Stimulated activated CD8-positive, alpha-beta memory T cell treated with anti-CD3 and anti-CD28 coated beads, Interleukin-15, amount 100 ng/mL, for 48 hours (primary cell): ENCODE data around the gene ERI2.
"Not testable (repeated sequence)": the region's sequence is repeated elsewhere in the genome, so short reads cannot be mapped to it uniquely, and the experiment has no call there.

Source experiments
- DNase-seq, 2 donors: peaks; one replicate each; pipeline ENCODE4 v3.0.0-alpha.2; 2020; ENCODE audit warnings: low read depth in 2 of 2

The ERI2 gene

DNA sequence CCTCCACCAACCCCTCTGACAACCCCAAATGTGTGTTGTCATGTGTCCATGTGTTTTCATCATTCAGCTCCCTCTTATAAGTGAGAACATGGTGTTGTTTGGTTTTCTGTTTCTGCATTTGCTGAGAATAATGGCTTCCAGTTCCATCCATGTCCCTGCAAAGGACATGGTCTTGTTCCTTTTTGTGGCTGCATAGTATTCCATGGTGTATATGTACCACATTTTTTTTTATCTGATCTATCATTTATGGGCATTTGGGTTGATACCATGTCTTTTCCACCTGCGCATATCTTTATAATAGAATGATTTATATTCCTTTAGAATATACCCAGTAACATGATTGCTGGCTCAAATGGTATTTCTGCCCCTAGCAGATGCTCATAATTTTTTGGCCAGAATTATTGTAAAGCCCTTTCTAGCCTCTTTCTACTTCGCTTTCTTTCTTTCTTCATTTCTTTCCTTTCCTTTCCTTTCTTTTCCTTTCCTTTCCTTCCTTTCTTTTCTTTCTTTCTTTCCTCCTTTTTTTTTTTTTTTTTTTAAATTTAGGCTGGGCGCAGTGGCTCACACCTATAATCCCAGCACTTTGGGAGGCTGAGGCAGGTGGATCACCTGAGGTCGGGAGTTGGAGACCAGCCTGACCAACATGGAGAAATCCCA is 12.8 kb upstream of the ERI2 start:
- no peak for DNase-seq

DNA sequence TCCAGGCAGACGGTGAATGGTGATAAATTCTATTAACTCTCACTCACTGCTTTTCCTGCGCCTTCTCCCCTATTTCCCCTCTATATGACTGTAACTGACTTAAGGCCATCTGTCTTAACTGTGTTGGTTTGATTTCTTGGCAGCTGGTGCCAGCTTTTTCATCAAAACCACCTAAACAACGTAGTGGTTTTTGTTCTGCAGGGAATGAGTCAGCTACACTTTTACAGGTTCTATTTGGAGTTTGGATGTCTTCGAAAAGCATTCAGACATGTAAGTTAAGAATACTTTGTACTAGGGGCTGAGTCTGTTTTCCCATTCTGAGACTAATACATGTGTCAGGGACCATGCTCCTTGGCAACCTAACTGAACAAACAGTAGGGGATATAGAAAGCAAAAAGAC is 8.5 kb upstream of the ERI2 start:
- no peak for DNase-seq

DNA sequence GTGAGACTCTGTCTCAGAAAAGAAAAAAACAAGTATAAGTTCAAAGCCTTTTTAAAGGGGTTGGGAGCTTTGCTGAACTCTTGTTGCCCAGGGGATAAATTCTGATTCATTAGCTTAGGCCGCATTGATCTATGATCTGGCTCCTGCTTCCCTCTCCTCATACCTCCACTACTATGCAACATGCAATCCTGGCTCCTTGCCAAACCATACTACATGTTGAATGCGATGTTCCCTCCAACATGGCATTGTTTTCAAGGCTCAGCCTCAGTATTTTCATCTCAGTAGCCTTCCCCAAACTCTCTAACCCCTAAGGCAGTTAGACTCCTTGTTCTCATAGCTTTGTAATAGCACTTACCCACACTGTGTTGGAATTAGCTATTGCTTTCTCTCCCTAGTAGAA is 6.2 kb upstream of the ERI2 start:
- no peak for DNase-seq

DNA sequence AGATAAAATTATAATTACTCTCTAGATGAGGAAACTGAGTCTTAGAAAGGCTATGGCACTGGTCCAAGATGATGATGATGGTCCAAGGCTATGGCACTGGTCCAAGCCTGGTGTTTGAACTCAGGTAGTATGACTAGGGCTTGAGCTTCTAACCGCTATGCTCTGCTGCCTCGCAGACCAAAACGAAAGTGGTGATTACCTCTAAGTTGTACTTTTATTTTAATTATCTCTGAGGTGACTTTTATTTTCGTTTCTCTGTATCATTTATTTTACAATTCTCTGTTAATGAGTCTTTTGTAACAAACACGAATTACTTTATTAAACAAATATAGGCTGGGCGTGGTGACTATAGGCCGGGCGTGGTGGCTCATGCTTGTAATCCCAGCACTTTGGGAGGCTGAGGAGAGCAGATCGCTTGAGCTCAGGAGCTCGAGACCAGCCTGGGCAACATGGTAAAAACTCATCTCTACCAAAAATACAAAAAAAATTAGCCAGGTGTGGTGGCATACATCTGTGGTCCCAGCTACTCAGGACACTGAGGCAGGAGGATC is 5.7 kb upstream of the ERI2 start:
- no peak for DNase-seq

DNA sequence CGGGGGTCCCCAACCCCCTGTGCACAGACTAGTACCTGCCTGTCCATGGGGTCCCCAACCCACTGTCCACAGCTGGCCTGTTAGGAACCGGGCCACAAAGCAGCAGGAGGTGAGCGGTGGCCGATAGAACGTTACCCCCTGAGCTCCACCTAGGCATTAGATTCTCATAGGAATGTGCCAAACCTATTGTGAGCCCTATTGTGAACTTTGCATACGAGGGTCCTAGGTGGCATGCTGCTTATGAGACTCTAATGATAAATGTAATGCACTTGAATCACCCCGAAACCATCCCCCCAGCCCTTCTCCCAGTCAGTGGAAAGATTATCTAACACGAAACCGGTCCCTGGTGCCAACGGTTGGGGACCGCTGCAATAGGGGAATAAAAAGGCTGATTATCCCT is 1.6 kb upstream of the ERI2 start:
- no peak for DNase-seq

DNA sequence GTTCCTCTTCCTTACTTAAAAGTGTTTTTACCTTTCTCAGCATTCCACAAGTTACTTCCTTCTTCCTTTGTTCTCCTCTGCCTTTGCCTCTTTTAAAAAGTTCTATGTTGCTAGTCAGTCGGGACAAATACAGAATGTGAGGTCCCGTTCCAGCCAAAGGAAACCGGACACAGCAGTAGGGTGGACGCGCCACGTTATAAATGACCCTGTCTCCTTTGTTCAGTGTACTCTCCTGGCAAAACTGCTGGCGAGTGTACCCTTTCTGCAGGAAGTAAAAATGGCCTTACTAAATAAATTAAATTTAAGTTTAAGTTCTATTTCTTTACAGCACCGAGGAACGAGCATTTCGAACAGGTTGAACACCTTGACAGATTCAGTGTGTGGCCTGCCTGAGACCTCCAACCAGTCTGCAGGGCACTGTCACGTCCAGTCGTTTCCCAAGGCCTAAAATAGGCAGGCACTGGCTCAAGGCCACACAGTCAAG is 546 bp downstream of the ERI2 start:
- DNase-seq = not testable (repeated sequence)

DNA sequence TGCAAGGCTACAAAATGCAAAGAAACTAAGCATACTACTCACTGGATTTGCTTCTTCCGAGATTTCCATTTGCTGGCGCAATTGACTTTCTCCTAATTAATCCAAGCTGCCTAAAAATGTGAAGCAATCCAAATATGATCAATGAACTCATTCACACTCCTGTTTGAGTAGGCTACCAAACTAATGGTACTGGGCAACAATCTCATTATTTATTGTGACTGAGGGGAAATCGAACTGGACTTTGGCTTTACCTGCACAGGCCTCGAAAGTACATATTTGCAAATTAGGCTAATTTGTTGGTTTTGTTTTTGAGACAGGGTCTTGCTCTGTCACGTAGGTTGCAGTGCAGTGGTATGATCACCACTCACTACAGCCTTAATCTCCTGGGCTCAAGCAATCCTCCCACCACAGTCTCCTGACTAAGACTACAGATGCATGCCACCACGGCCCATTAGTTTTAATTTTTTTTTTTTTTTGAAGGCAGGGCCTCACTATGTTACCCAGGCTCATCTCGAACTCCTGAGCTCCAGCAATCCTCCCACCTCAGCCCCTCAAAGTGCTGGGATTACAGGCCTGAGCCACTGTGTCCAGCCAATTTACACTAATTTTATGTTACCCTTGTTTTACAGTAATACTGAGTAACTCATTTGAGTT is 2.6 kb downstream of the ERI2 start:
- DNase-seq = no peak

DNA sequence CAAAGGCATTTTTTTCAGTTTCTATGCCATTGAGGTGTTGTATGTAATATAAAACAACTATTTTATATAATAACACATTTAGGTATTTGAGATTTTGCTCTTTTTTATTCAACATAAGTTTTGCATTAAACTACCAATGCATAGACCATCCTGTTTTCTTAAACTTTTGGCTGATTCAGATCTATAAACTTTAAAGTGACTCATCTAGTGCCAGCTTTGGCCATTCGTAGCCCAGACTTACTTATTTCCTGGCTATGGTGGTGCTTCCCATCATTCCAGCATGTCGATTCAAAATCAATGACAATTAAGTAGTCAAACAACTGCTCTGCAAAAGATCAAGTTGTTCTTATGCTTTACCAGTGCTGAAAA is 3.1 kb downstream of the ERI2 start:
- no peak for DNase-seq

DNA sequence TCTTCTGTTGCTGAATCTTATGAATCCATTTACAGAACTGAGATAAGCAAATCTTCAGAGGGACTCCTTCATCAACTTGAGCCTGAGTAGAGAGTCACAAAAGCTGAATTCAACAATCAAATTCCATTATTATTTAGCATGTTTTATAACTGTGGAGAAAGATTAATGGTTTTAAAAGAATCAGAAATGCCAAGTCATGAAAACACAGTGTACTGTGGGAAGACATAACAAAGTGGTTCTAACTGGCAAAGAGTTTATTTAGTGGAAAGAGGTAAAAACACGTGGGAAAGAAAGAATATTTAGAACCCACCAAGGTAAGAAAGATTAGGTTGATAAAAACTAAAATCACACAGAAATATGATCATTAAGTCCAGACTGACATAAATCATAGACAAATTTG is 5.0 kb downstream of the ERI2 start:
- DNase-seq = no peak

DNA sequence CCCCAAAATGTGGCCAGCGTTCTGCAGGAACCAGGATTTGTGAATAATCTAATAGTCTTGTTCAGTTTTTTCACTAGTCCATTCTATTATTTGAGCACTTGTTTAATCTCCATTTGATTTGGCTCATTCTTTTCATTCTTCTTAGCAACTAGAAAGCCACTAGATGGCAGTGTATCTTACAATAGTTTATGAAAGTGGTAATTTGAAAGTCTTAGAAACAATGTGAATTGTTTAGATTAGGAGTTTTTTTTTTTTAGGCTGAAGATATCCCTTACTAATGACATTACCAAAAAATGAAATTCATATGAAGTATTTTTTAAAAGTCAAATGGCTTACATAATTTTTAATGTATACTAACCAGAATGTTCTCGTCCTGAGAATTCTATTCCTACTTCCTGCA is 6.7 kb downstream of the ERI2 start:
- no peak for DNase-seq

DNA sequence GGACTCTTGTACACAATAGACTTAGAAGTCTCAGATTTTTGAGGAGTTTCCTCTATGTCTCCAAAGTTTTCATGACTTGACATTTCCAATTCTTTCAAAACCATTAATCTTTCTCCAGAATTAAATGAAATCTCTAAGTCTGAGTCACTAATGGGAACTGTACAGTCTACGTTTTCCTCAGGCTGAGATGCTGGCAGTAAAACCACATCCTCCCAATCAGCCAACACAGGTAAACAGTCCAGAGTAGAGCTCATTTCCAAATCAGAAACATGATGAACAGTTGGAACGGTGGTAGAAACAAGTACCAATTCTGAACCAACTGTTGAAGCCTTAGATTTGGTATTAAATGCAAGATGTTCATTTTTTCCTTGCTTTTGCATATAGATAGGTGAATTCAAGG is 7.9 kb downstream of the ERI2 start:
- DNase-seq = no peak

DNA sequence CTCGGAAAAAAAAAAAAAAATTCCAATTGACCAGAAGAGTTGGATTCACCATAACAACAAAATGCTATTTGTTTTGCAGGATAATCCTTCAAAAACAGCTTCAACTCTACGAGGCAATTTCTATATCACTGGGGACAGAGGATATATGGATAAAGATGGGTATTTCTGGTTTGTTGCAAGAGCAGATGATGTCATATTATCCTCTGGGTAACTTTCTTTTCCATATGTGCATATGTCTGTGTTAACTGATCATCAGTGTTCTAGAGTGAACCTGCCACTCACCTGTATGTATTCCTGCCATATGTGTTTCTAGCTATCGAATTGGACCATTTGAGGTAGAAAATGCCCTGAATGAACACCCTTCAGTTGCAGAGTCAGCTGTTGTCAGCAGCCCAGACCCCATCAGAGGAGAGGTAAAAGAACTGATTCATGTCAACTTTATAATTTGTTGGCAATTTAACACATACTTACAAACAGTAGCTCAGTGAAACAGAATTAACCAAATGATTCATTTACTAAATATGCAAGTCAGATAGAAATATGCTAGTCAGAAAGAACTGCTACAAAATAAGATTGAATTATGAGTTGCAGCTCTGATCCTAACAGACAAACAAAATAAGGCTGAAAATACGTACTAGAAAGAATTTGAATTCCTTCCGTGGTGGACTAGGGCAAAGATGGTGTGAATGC is 14.2 kb downstream of the ERI2 start:
- no peak for DNase-seq

DNA sequence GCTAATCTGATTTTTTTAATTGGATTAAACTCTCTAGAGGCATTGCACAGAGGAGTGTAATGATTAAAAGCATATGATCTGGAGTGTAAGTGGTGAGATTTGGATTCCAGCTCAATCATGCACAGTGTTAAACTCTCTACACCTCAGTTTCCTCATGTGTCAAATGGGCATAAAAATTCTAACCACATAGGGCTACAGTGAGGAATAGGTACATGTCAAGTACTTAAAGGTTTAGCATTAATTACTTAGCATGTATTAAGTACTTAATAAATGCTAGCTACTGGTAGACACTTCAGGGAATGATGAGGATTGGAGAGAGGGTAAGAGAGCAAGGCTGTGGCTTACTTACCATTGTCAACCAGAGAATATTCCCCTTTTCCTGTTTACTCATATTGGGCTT is 17.1 kb downstream of the ERI2 start:
- no peak for DNase-seq

DNA sequence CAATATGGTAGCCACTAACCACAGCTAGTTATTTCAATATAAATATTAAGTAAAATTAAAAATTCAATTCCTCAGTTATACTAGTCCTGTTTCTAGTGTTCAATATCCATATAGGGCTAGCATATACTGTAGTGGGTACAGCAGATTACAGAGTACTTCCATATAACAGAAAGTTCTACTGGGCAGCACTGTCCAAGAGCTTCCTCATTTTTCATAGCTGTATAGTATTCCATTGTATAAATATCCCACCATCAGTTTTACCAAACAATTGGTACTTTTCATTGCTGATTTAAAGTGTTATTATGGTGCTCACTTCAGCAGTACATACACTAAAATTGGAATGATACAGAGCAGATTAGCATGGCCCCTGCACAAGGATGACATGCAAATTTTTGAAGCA is 22.1 kb downstream of the ERI2 start:
- DNase-seq = no peak

DNA sequence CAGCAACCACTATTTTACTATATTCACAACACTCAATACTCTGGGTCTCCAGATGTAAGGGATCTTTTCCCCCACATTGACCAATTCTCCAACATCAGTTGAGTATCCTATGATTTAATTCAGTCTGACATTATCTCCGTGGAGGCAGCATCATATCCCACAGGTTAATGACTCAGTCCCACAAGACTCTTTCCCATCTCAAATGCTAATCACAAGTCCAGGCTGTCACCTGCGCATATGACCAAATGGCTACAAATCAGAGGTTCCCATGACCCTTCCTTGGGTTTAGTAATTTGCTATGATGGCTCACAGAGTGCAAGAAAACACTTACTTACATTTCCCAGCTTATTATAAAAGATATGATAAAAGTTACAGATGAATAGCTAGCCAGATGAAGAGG is 23.8 kb downstream of the ERI2 start:
- DNase-seq = no peak

DNA sequence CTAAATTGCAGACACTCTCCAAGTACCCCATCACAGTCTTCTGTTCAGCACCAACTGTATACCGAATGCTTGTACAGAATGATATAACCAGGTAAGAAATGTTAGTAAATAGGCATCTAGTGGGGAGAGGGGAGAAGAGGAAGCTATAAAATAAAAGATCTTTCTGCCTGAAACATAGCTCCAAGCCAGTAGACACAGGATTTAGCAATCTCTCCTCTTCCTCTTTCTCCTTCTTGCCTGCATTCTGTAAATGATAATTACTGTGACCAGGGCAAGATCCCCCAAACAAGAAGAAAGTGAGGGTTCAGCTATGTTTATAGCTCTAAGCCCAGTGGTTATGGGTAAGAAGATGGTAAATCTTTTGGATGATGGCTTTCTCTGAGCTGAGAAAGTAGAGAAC is 24.6 kb downstream of the ERI2 start:
- DNase-seq = no peak

DNA sequence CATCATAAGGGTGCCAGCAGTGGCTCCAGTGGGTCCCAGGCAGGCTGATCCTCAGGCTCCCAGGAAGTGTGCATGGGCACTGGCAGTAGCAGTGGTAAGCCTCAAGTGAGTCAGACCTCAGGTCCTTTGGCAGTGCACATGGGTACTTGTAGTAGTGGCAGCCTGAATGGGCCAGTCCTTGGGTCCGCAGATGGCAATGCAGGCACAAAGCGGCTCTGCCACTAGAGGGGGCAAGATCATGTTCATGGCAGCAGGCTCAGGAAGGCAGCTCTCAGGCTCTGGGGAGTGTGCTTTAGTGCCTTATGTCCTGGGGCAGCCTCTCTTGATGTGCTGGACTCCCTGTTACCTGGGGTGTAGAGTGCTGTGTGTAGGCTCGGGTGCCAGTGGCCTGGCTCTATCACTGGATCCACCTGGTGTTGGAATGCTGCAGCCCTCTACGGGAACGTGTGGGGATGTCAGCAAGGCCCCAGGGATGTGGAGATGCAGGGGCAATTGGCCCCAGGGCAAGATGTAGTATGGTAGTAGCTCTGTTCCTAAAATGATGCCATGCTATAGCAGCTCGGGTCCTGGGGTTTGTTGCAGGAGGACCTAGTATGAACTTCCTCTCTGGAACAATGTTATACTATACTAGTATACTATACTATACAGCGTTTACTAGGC is 31.4 kb downstream of the ERI2 start:
- peak; percentile 26 to 40 for DNase-seq

DNA sequence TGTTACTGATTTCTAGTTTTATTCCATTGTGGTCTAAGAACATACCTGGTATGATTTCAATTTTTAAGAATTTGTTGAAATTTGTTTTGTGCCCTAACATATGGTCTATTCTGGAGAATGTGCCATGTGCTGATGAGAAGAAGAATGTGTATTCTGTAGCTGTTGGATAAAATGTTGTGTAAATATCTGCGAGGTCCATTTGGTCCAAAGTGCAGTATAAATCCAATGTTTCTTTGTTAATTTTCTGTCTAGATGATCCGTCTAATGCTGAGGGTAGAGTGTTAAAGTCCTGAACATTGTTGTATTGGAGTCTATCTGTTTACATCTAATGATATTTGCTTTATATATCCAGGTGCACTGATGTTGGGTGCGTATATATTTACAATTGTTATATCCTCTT is 32.6 kb downstream of the ERI2 start:
- no peak for DNase-seq

DNA sequence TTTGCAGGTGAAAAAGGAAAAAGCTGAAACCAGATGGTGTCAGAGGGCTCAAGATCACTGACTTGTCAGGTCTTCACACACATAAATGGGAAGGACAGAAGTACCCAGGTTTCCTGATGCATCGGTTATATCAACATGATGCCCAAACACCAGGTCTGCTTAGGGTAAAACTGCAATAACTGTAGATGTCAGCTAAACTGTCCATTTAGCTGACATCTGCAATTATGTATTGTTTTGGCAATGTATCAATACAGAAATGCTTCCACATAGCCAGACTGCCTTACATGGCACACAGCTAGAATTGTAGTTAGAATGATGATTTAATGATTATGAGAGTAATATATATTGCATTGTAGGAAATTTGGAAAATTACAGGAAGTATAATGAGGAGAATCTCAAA is 37.5 kb downstream of the ERI2 start:
- DNase-seq = no peak

DNA sequence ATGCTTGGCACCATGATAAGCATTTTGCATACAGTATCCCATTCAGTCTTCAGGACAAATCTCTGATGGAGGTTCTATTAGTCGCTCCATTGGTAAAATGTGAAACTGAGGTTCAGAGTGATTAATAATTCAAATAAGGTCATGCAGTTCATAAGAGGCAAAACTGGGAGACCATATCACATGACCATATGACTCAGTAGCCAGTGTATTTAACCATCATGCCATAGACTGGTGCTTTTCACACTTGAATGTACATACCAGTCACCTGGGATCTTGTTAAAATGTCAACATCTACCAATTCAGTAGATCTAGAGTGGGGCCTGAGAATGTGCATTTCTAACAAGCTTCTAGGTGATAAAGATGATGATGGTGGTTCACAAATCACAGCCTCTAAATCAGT is 38.2 kb downstream of the ERI2 start:
- no peak for DNase-seq

DNA sequence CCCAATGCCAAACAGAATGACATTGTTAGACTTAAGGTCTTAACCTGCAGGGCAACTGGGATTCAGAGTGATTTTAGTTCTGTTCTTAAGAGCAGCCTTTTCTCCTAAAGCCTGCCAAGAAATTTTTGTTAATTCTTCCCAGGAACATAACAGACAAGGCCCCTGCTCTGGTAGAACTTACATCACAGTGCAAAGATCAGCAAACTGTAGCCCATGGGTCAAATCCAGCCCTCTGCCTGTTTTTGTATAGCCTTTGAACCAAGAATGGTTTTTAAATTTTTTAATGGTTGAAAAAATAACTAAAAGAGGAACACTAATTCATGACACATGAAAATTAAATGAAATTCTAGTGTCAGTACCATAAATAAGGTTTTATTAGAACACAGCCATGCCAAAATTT is 38.7 kb downstream of the ERI2 start:
- DNase-seq = no peak

DNA sequence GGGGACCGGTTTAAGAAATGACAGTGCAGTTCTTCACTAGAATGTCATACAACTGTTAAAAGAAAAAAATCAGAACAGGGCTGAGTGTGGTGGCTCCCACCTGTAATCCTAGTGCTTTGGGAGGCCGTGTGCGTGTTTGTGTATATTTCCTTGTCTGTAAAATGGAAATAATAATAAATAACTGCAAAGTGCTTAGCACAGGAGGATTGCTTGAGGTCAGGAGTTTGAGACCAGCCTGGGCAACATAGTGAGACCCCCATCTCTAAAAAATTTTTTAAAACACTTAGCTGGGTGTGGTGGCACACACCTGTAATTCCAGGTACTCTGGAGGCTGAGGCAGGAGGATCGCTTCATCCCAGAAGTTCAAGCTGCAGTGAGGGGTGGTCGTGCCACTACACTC is 40.0 kb downstream of the ERI2 start:
- DNase-seq = no peak

DNA sequence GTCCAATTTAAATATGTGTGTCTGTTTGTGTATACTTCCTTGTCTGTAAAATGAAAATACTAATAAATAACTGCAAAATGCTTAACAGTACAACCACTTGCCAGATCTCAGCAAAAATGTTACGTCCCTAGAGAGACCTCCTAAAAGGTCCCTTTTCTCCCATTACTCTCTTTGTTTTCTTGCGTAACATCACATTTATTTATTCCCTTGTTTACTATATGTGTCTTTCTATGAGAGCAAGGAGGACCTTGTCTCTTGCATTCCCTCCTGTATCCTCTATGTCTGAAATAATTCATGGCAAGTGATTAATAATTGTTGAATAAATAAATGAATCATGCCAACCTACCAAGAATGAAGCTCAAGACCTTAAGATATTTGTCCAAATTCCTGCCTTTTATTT is 40.5 kb downstream of the ERI2 start:
- DNase-seq = no peak
